Stimulated activated CD4-positive, alpha-beta T cell treated with anti-CD3 and anti-CD28 coated beads, Interleukin-4, amount 100 ng/mL, for 48 hours (primary cell): ENCODE measurements around the gene SIN3A.
"Not testable (repeated sequence)": the region's sequence is repeated elsewhere in the genome, so short reads cannot be mapped to it uniquely, and the experiment has no call there.

Source experiments
- DNase-seq, 2 donors: peaks; one replicate each; pipeline ENCODE4 v3.0.0-alpha.2; 2020; ENCODE audit warnings: low read depth in 2 of 2

The SIN3A gene

GRCh38 chr15:75450307-75451201 is 936 bp downstream of the SIN3A start:
- peak; percentile 96 to 97 for DNase-seq

- DNase-seq: no peak
Measured at GRCh38 chr15:75449585-75450306, 1.7 kb downstream of the SIN3A start.

- not testable (repeated sequence) for DNase-seq
Measured at GRCh38 chr15:75448171-75448570, 3.3 kb downstream of the SIN3A start.

GRCh38 chr15:75446151-75446550 is 5.3 kb downstream of the SIN3A start:
- no peak for DNase-seq

GRCh38 chr15:75445324-75445723 is 6.2 kb downstream of the SIN3A start:
- DNase-seq: not testable (repeated sequence)

GRCh38 chr15:75443972-75444453 is 7.5 kb downstream of the SIN3A start:
- DNase-seq: not testable (repeated sequence)

GRCh38 chr15:75437721-75438120 is 13.8 kb downstream of the SIN3A start:
- DNase-seq: no peak

GRCh38 chr15:75436881-75437280 is 14.6 kb downstream of the SIN3A start:
- DNase-seq: no peak

- no peak for DNase-seq
Measured at GRCh38 chr15:75431682-75432081, 19.8 kb downstream of the SIN3A start.

- no peak for DNase-seq
Measured at GRCh38 chr15:75431270-75431669, 20.2 kb downstream of the SIN3A start.

GRCh38 chr15:75430259-75430658 is 21.2 kb downstream of the SIN3A start:
- no peak for DNase-seq

GRCh38 chr15:75428152-75428551 is 23.3 kb downstream of the SIN3A start:
- no peak for DNase-seq

- no peak for DNase-seq
Measured at GRCh38 chr15:75425966-75426500, 25.5 kb downstream of the SIN3A start.

- no peak for DNase-seq
Measured at GRCh38 chr15:75422554-75422953, 28.9 kb downstream of the SIN3A start.

- DNase-seq: no peak
Measured at GRCh38 chr15:75420698-75421097, 30.8 kb downstream of the SIN3A start.

- DNase-seq: no peak
Measured at GRCh38 chr15:75416584-75416983, 34.9 kb downstream of the SIN3A start.

GRCh38 chr15:75410196-75410595 is 41.3 kb downstream of the SIN3A start:
- no peak for DNase-seq

- no peak for DNase-seq
Measured at GRCh38 chr15:75407083-75407482, 44.4 kb downstream of the SIN3A start.

GRCh38 chr15:75403892-75404291 is 47.6 kb downstream of the SIN3A start:
- no peak for DNase-seq

- no peak for DNase-seq
Measured at GRCh38 chr15:75397494-75397893, 54.0 kb downstream of the SIN3A start.

- DNase-seq: no peak
Measured at GRCh38 chr15:75389791-75390382, 61.6 kb downstream of the SIN3A start.

GRCh38 chr15:75383986-75384385 is 67.5 kb downstream of the SIN3A start:
- DNase-seq: not testable (repeated sequence)
